IPS-15b (cell line): ENCODE measurements around the gene RUSF1.
"Not testable (repeated sequence)": the region's sequence is repeated elsewhere in the genome, so short reads cannot be mapped to it uniquely, and the experiment has no call there.

Source experiments
- H3K27me3 ChIP-seq: one replicate; pipeline ENCODE4 v1.6.1; 2013; ENCODE audit warnings: low read length; ENCODE audit not compliant: control insufficient read depth, insufficient read depth
- H3K36me3 ChIP-seq: one replicate; pipeline ENCODE4 v1.6.1; 2013; ENCODE audit warnings: low read length; ENCODE audit not compliant: control insufficient read depth, insufficient read depth
- H3K4me1 ChIP-seq: one replicate; pipeline ENCODE4 v1.6.1; 2013; ENCODE audit warnings: mild to moderate bottlenecking, low read length; ENCODE audit not compliant: control insufficient read depth, insufficient read depth
- H3K4me3 ChIP-seq: one replicate; pipeline ENCODE4 v1.5.1; 2013; ENCODE audit warnings: low read depth, low read length
- H3K9ac ChIP-seq: one replicate; pipeline ENCODE4 v1.6.1; 2013; ENCODE audit warnings: low read depth, mild to moderate bottlenecking, low read length
- H3K9me3 ChIP-seq: one replicate; pipeline ENCODE4 v1.6.1; 2013; ENCODE audit warnings: mild to moderate bottlenecking, low read length; ENCODE audit not compliant: control insufficient read depth, insufficient read depth

The RUSF1 gene

DNA sequence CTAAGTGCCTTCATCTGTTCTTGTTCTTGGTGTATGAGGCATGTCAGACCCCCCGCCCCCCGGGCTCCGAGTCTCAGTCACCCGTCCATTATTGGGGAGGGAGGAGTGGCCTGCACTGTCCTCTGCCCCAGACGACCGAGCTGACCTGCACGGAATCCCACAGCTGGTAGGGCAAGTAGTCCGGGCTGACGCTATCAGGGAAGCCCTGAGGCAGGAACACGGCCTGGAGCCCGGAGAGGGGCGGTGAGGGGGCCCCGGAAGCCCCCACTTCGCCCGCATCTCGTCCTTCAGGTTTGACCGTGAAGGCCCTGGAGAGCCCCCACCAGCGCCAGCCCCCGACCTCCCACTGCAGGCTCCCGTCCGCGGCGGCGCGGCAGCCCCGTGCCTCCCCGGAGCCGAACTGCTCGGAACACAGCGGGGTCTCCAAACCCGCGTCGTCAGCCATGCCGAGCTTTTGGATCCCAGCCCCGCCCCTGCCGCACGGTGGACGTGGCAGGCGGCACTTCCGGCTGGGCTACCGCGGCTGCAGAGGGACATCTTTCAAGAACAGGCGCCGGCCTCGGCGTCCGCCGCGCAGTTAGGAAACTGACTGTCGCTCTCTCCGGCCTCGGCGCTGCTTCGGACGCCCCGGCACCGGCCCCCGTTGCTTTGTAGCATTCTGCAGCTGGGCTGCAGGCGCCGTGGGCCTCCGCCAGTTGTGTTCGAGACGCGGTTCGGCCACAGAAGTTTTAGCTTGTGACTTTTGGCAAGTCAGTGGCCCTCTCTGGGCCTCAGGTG, at the start of gene RUSF1:
Gene RUSF1, minus strand, starts transcription at position 463 of the 777 bp plus-strand sequence. Its CDS starts 18 bp downstream, at position 445.
- Histone ChIP-seq H3K4me3 (peak within 1 kb of the TSS; percentile 95), H3K9me3 (no peaks in the 10 kb centered on the region), H3K27me3 (no peaks in the 10 kb centered on the region), H3K4me1 (peaks cover 3% of the 10 kb centered on the region), H3K9ac (peak within 1 kb of the TSS; percentile 96), H3K36me3 (no peaks in the 10 kb centered on the region)

DNA sequence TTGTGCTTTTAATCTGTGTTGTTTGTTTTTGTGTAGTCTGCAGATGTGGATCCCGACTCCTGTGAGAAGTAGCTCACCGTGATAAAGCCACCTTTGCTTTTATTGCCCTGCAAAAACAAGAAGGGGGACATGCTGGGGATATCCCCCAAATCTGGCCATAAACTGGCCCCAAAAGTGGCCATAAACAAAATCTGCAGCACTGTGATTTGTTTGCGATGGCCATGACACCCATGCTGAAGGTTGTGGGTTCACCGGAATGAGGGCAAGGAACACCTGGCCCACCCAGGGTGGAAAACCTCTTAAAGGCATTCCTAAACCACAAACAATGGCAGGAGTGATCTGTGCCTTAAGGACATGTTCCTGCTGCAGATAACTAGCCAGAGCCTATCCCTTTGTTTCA, 34.6 kb upstream of the RUSF1 start:
- Histone ChIP-seq H3K9ac (no peak overlapping the region), H3K9me3 (peaks cover 10% of the 10 kb centered on the region), H3K4me3 (no peak overlapping the region), H3K4me1 (no peaks in the 10 kb centered on the region), H3K36me3 (no peaks in the 10 kb centered on the region), H3K27me3 (no peaks in the 10 kb centered on the region)

DNA sequence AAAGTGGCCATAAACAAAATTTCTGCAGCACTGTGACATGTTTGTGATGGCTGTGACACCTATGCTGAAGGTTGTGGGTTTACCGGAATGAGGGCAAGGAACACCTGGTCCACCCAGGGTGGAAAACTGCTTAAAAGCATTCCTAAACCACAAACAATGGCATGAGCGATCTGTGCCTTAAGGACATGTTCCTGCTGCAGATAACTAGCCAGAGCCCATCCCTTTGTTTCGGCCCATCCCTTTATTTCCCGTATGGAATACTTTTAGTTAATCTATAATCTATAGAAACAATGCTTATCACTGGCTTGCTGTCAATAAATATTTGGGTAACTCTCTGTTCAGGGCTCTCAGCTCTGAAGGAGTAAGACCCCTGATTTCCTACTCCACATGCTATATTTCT, 31.6 kb upstream of the RUSF1 start:
- H3K9ac ChIP-seq, H3K4me3 ChIP-seq, H3K4me1 ChIP-seq, H3K27me3 ChIP-seq, H3K36me3 ChIP-seq: not testable (repeated sequence)
- peaks cover 10% of the 10 kb centered on the region for H3K9me3 ChIP-seq

DNA sequence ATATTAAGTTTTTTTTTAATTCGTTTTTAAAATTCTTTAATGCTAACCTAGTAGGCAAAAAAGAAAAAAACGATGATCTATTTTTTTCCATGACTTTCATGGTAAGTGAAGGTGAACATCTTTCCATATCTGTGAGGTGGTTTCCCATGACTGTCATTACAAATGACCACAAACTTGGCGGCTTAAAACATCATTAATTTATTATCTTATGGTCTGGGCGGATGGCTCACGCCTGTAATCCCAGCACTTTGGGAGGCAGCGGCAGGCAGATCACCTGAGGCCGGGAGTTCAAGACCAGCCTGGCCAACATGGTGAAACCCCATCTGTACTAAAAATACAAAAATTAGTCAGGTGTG, 30.0 kb upstream of the RUSF1 start:
- not testable (repeated sequence) for H3K9ac ChIP-seq, H3K4me1 ChIP-seq, H3K27me3 ChIP-seq, H3K36me3 ChIP-seq, H3K4me3 ChIP-seq
- peaks cover 10% of the 10 kb centered on the region for H3K9me3 ChIP-seq

DNA sequence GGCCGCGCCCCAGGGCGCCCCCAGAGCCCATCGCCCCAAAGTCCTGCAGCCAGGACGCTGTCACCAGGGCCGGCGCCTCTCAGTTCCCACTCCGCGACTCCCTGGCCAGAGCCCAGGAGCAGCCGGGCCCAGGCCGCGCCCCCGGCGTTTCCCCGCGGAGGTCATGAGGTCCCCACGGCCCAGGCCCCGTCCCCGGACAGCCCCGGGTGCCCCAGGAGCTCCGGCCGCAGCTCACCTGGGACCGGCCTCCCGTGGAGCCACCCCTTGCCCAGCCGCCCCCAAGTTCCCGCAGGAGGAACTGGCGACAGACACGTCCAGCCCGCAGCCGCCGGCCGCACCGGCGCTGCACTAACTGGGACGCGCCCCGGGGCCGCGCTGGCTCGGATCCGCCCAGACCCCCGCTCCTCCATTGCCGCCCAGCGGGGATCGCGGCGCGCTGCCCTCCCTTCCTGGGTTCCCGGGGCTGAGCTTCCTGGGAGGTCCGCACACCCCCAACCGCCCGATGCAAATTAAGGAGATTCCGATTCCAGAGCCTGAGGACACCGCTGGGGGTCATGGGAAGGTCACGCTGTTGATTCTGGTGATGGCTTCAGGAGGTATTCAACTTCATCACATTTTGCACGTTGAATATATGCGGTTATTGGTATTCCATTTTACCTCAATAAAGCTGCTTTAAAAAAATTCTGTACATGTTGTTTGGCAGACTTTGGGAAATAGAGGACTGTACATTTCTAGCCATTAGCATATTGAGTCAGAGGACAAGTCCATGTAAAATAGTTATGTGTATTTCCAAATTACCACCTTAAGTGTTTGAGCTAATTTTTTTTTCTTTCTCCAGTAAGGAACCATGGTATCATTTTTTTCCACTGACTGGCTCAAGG, 29.4 kb upstream of the RUSF1 start:
- peaks cover 2% of the 10 kb centered on the region for H3K4me1 ChIP-seq
- H3K9me3 ChIP-seq = peaks cover 8% of the 10 kb centered on the region
- no peaks in the 10 kb centered on the region for H3K36me3 ChIP-seq
- H3K27me3 ChIP-seq = peaks cover 7% of the 10 kb centered on the region
- H3K9ac ChIP-seq = peak overlapping the region; percentile 37
- H3K4me3 ChIP-seq = peak overlapping the region; percentile 52

DNA sequence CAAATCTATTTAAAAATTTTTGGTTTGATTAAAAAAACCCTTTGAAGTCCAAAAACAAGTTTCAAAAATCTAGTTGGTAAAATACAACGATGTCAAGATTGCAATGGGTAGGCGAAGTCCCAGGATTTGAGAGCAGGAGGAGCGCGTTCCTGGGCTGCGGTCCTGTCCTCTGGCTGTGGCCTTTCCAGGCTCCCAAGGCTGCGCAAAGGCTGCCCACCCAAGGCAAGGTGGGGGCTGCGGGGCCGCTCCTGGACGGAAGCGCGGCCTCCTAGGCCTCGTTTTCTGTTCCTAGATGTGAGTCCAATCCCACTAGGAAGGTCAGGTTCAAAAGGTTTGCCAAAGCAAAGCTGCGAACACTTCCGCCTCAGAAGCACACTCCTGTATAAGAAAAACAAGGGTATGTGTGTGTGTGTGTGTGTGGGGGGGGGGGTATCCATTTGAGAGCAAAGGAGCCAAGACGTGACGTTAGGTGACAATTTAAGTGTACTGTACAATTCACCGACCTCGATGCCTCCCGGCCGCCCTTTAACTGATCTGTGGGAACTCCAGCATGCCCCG, 28.7 kb upstream of the RUSF1 start:
- Histone ChIP-seq H3K4me1 (peaks cover 2% of the 10 kb centered on the region), H3K4me3 (peak overlapping the region; percentile 52), H3K9ac (peak overlapping the region; percentile 37), H3K27me3 (peaks cover 11% of the 10 kb centered on the region), H3K36me3 (no peaks in the 10 kb centered on the region), H3K9me3 (peaks cover 7% of the 10 kb centered on the region)

DNA sequence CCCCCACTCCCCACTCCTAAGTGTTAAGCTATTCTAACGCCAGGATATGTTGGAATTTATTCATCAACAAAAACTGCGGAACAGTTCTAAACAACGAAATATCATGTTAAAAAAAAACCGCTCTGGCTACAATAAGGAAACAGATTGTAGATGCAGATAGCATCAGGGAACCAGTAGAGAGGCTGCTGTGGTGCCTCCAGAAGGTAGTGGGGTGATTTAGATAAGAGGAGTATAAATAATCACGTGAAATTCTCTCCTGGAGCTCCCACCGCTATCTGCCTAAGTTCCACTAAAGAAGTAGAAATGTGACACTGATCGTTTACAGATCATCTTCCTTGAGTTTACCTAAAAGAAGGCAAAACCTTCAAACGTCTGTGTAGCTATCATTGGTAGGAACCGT, 27.5 kb upstream of the RUSF1 start:
- Histone ChIP-seq H3K36me3 (no peaks in the 10 kb centered on the region), H3K9me3 (peaks cover 7% of the 10 kb centered on the region), H3K9ac (no peak overlapping the region), H3K4me1 (peaks cover 2% of the 10 kb centered on the region), H3K4me3 (no peak overlapping the region), H3K27me3 (peaks cover 22% of the 10 kb centered on the region)

DNA sequence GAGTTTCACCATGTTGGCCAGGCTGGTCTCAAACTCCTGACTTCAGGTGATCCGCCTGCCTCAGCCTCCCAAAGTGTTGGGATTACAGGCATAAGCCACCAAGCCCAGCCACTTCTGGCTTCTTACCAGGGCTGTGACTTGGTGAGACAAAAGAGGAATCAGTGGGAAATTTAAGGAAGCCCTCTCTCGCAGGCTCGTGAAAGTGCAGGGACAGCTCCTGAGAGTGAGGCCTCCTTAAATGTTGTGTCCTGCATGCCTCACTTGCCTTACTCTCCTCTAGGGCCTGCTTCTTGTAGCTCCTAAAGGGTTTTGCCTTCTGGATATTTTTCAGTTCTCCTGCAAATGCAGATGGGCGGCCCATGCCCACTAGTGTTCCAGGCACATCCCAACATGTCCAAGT, 24.7 kb upstream of the RUSF1 start:
- Histone ChIP-seq H3K4me1 (peaks cover 15% of the 10 kb centered on the region), H3K27me3 (peaks cover 46% of the 10 kb centered on the region), H3K36me3 (no peaks in the 10 kb centered on the region), H3K9me3 (no peaks in the 10 kb centered on the region), H3K9ac (no peak overlapping the region), H3K4me3 (no peak overlapping the region)

DNA sequence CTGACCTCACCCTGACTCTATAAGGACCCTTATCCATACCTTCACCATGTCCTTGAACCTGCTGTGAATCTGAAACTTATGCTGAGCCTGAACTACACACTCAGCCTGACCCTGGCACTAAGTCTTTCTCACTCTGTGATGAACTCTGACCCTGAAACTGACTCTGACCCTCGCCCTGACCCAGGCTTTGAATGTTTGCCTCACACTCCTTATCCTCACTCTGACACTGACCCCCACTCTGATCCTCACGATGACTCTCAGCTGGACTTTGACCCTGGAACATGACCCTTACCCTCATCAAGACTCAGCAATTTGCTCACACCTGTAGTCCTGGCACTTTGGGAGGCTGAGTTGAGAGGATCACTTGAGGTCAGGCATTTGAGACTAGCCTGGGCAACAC, 23.9 kb upstream of the RUSF1 start:
- Histone ChIP-seq H3K4me1 (peaks cover 23% of the 10 kb centered on the region), H3K36me3 (no peaks in the 10 kb centered on the region), H3K27me3 (peaks cover 53% of the 10 kb centered on the region), H3K9ac (no peak overlapping the region), H3K9me3 (no peaks in the 10 kb centered on the region), H3K4me3 (no peak overlapping the region)

DNA sequence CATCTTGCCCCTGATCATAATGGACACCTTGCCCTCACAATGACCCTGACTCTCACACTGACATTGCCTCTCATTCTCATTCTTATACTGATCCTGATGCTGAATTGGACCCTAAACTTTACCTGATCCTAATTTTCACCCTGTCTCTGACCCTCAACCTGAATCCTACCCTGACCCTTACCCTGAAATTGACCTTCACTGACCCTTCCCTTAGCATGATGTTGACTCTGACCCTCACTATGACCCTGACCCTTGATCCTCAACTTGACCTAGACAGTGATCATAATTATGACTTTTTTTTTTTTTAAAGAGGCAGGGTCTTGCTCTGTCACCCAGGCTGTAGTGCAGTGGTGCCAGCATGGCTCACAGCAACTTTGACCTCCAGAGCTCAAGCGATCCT, 22.9 kb upstream of the RUSF1 start:
- Histone ChIP-seq H3K9ac (no peak overlapping the region), H3K4me3 (no peak overlapping the region), H3K9me3 (no peaks in the 10 kb centered on the region), H3K36me3 (no peaks in the 10 kb centered on the region), H3K27me3 (peaks cover 50% of the 10 kb centered on the region), H3K4me1 (peaks cover 21% of the 10 kb centered on the region)

DNA sequence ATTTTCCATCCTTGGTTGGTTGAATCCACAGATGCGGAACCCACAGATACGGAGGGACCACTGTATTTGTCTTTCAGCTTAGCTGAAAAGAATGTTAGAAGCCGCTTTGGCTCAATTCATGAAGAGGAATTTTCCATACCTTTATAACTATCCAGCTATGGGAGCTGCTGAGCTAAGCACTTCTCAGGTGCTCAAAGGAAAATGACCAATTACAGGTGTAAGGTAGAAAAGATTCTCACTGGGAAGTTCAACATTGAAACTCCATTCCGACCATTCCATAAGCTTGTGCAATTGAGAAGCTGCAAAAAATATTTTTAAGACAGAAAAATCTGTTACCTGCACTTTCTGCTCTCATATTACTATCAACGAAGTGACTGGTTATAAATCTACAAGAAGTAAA, 22.2 kb upstream of the RUSF1 start:
- peak overlapping the region; percentile 71 for H3K4me3 ChIP-seq
- H3K4me1 ChIP-seq = peaks cover 21% of the 10 kb centered on the region
- H3K27me3 ChIP-seq = peaks cover 46% of the 10 kb centered on the region
- H3K9ac ChIP-seq = no peak overlapping the region
- H3K36me3 ChIP-seq = no peaks in the 10 kb centered on the region
- H3K9me3 ChIP-seq = no peaks in the 10 kb centered on the region
